Measurements from ENCODE around the gene NTSR1. TPM values are rescaled to one million over a fixed set of nuclear protein-coding genes. Genes with fewer than 3 reads are reported as not detected.

NTSR1 gene
- total and polyA plus RNA-seq, 2 experiments from 2014 or later: not detected

- H3K36me3 ChIP-seq (ENCODE audit: low read depth): no peaks in the 10 kb centered on the region
- peak; percentile 59 for DNase-seq
- H4K20me1 ChIP-seq (ENCODE audit: insufficient read depth): peaks cover 3% of the 10 kb centered on the region; the same call in 1 of the 2 replicates
- H3K9ac ChIP-seq: no peak overlapping the region
- no peak overlapping the region for H3K4me2 ChIP-seq (ENCODE audit: unreplicated experiment)
- WGBS, 2 experiments (ENCODE audit: low coverage in 1 of 2, low lambda C conversion rate in 2 of 2, missing lambda C conversion rate in 2 of 2): 41 to 47% methylated on average over 9 of the region's 9 CpGs
- no peak overlapping the region for H3K27ac ChIP-seq
- in situ Hi-C loops (cut with MboI): loop anchor here (25.0 kb wide), 1 partner anchor 280 kb away; no protein-coding TSS in a partner anchor
- no peaks in the 10 kb centered on the region for H3K9me2 ChIP-seq (ENCODE audit: insufficient read depth)
- peaks cover 6% of the 10 kb centered on the region for H3K79me2 ChIP-seq (ENCODE audit: insufficient read depth)
- H3K4me3 ChIP-seq: no peak overlapping the region
- peaks cover 14% of the 10 kb centered on the region; the same call in 1 of the 2 replicates for H3K4me1 ChIP-seq (ENCODE audit: insufficient read depth)
- peaks cover 16% of the 10 kb centered on the region for H3F3A ChIP-seq (ENCODE audit: insufficient read depth)
- TF ChIP-seq EZH2phosphoT487 (IDR thresholded peaks at IDR 0.05; ENCODE audit: insufficient read depth, low read depth): no peak
- no peak for TF ChIP-seq EZH2 (IDR thresholded peaks at IDR 0.05; ENCODE audit: insufficient read depth, poor library complexity, severe bottlenecking)
- no peaks in the 10 kb centered on the region for H3K27me3 ChIP-seq (replicated peaks; ENCODE audit: insufficient read depth)
- no peak overlapping the region for H2AFZ ChIP-seq
- H3K9me3 ChIP-seq (ENCODE audit: low read depth): no peaks in the 10 kb centered on the region
Measured at GRCh38 chr20:62792182-62792939, 83.7 kb downstream of the NTSR1 start.

DNA sequence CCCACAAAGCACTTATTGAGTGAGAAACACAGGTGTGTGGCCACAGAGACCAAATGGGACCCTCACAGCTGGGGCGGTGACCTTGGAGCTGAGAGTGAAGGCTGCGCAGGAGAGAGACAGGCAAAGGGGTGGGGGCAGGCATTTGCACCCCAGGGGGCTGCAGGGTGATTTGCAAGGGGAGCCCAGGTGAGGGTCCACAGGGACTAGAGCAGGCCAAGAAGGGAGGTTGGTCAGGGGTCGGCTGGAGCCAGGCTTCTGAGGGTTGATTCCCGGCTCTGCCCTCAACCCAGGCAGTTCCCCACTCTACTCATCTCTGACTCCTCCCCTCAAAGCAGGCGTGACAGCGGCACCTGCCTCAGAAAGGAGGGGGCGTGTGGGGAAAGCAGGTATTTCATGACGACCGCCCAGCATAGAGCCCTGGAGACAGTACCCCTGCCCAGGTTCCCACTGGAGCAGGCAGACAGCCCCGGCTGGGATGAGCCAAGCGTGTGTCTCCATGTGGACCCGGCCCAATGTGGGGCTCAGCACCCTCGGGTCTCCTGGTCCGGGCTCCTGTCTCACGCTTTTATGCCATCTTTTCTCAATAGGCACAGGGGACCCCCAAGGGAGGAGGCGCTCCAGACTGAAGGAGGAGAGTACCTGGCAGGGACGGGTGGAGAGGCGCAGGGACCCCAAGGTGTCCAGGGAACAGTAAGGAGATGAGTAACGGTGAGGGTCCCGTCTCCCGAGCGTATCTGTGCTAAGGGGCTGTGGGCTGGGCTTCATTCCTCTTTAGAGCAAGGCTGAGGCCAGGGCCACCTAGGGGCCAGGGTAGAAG is 84.5 kb downstream of the NTSR1 start:
- peak overlapping the region; percentile 76 for H3K4me2 ChIP-seq (ENCODE audit: unreplicated experiment)
- in situ Hi-C loops (cut with MboI): loop anchor here (25.0 kb wide), 1 partner anchor 281 kb away; no protein-coding TSS in a partner anchor
- no peak overlapping the region for H3K27ac ChIP-seq
- H3K4me1 ChIP-seq (ENCODE audit: insufficient read depth): peaks cover 14% of the 10 kb centered on the region; the same call in 1 of the 2 replicates
- 79% methylated on average over 22 of the region's 22 CpGs for WGBS, 2 experiments (ENCODE audit: low coverage in 1 of 2, low lambda C conversion rate in 2 of 2, missing lambda C conversion rate in 2 of 2)
- H3K9ac ChIP-seq: peak overlapping the region; percentile 75; the same call in 1 of the 2 replicates
- no peaks in the 10 kb centered on the region for H3K27me3 ChIP-seq (replicated peaks; ENCODE audit: insufficient read depth)
- no peak overlapping the region for H3K4me3 ChIP-seq
- TF ChIP-seq EZH2phosphoT487 (IDR thresholded peaks at IDR 0.05; ENCODE audit: insufficient read depth, low read depth) (no peak), EZH2 (IDR thresholded peaks at IDR 0.05; ENCODE audit: insufficient read depth, poor library complexity, severe bottlenecking) (no peak)
- no peaks in the 10 kb centered on the region for H3K9me2 ChIP-seq (ENCODE audit: insufficient read depth)
- peaks cover 4% of the 10 kb centered on the region; the same call in 1 of the 2 replicates for H4K20me1 ChIP-seq (ENCODE audit: insufficient read depth)
- H3K79me2 ChIP-seq (ENCODE audit: insufficient read depth): peaks cover 9% of the 10 kb centered on the region
- H3K36me3 ChIP-seq (ENCODE audit: low read depth): no peaks in the 10 kb centered on the region
- no peaks in the 10 kb centered on the region for H3K9me3 ChIP-seq (ENCODE audit: low read depth)
- H2AFZ ChIP-seq: no peak overlapping the region
- peaks cover 16% of the 10 kb centered on the region for H3F3A ChIP-seq (ENCODE audit: insufficient read depth)
- no peak for DNase-seq

GRCh38 chr20:62793757-62794006 is 85.0 kb downstream of the NTSR1 start:
- Histone ChIP-seq H3K4me2 (ENCODE audit: unreplicated experiment) (peak overlapping the region; percentile 76), H3K9me2 (ENCODE audit: insufficient read depth) (no peaks in the 10 kb centered on the region), H3K27ac (peak overlapping the region; percentile 61), H2AFZ (peak overlapping the region; percentile 91), H3K36me3 (ENCODE audit: low read depth) (no peaks in the 10 kb centered on the region), H3F3A (ENCODE audit: insufficient read depth) (peaks cover 16% of the 10 kb centered on the region), H3K4me3 (peak overlapping the region; percentile 67), H4K20me1 (ENCODE audit: insufficient read depth) (peaks cover 4% of the 10 kb centered on the region; the same call in 1 of the 2 replicates), H3K9me3 (ENCODE audit: low read depth) (no peaks in the 10 kb centered on the region), H3K27me3 (replicated peaks; ENCODE audit: insufficient read depth) (no peaks in the 10 kb centered on the region), H3K9ac (peak overlapping the region; percentile 75), H3K79me2 (ENCODE audit: insufficient read depth) (peaks cover 9% of the 10 kb centered on the region), H3K4me1 (ENCODE audit: insufficient read depth) (peaks cover 14% of the 10 kb centered on the region; the same call in 1 of the 2 replicates)
- WGBS, 2 experiments (ENCODE audit: low coverage in 1 of 2, low lambda C conversion rate in 2 of 2, missing lambda C conversion rate in 2 of 2): 28 to 33% methylated on average over 7 of the region's 7 CpGs
- DNase-seq: no peak
- TF ChIP-seq EZH2phosphoT487 (IDR thresholded peaks at IDR 0.05; ENCODE audit: insufficient read depth, low read depth): no peak
- TF ChIP-seq EZH2 (IDR thresholded peaks at IDR 0.05; ENCODE audit: insufficient read depth, poor library complexity, severe bottlenecking): no peak
- in situ Hi-C loops (cut with MboI): loop anchor here (25.0 kb wide), 1 partner anchor 281 kb away; no protein-coding TSS in a partner anchor

GRCh38 chr20:62794007-62794724 is 85.5 kb downstream of the NTSR1 start:
- in situ Hi-C loops (cut with MboI): loop anchor here (25.0 kb wide), 1 partner anchor 282 kb away; no protein-coding TSS in a partner anchor
- DNase-seq: peak; percentile 98
- Histone ChIP-seq H4K20me1 (ENCODE audit: insufficient read depth) (peaks cover 4% of the 10 kb centered on the region; the same call in 1 of the 2 replicates), H3F3A (ENCODE audit: insufficient read depth) (peaks cover 16% of the 10 kb centered on the region), H3K9me3 (ENCODE audit: low read depth) (no peaks in the 10 kb centered on the region), H3K27ac (peak overlapping the region; percentile 67), H3K27me3 (replicated peaks; ENCODE audit: insufficient read depth) (no peaks in the 10 kb centered on the region), H3K9ac (peak overlapping the region; percentile 78), H2AFZ (peak overlapping the region; percentile 91), H3K9me2 (ENCODE audit: insufficient read depth) (no peaks in the 10 kb centered on the region), H3K36me3 (ENCODE audit: low read depth) (no peaks in the 10 kb centered on the region), H3K79me2 (ENCODE audit: insufficient read depth) (peaks cover 9% of the 10 kb centered on the region), H3K4me2 (ENCODE audit: unreplicated experiment) (peak overlapping the region; percentile 90), H3K4me1 (ENCODE audit: insufficient read depth) (peaks cover 14% of the 10 kb centered on the region; the same call in 1 of the 2 replicates), H3K4me3 (peak overlapping the region; percentile 78)
- 1 to 2% methylated on average over 41 to 58 of the region's 69 CpGs for WGBS, 2 experiments (ENCODE audit: low coverage in 1 of 2, low lambda C conversion rate in 2 of 2, missing lambda C conversion rate in 2 of 2)
- TF ChIP-seq EZH2 (IDR thresholded peaks at IDR 0.05; ENCODE audit: insufficient read depth, poor library complexity, severe bottlenecking) (no peak), EZH2phosphoT487 (IDR thresholded peaks at IDR 0.05; ENCODE audit: insufficient read depth, low read depth) (no peak)
